Raji (cell line): ENCODE results near the gene PRKAR1B.

Experiments used
- POLR2A ChIP-seq: IDR thresholded peaks from 2 replicates; pipeline ENCODE4 v1.6.1; 2011; ENCODE audit warnings: low read depth, low read length, control low read depth; ENCODE audit not compliant: insufficient read depth

PRKAR1B gene

GRCh38 chr7:573269-573932 is 153.7 kb downstream of the PRKAR1B start:
- no peak for TF ChIP-seq POLR2A

DNA sequence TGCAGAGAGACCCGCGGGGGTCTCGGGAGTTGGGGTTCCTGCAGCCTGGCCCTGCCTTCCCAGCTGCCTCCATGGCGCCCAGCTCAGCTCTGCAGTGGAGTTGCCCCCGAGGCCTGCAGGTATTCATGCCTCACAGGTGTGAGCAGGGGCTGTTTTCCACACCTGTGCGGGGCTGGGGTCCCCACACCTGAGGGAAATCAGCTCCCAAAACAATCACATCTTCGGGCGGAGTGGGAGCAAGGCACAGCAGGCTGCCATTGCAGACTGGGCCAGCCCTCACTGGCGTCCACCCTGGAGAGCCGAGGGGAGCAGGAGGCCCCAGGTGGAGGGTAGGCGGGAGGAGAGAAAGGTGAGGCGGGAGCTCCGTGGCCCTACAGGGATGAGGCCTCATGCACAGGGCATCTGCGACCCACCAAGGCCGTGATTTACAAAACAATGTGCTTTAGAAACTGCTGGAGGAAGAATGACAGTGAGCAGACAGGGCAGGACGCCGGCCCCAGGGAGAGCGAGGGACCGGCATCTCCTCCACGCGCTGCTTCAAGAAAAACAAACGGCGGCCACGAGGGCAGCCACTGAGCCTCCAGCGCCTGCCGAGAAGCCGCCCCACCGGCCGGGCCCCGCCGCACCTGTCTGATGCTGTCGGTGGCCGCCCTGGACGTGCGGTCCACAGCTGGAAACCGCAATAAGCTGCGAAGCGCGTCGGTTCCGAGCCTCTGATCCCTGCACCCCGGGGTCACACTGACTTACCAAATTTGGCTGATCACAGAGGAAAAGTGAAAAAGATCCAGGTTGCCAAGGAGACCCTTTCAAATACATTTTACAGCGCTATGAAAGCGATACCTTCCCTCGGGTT is 154.4 kb downstream of the PRKAR1B start:
- no peak for TF ChIP-seq POLR2A

- TF ChIP-seq POLR2A: no peak
Measured at GRCh38 chr7:571718-572415, 155.2 kb downstream of the PRKAR1B start.

GRCh38 chr7:571096-571717 is 155.9 kb downstream of the PRKAR1B start:
- no peak for TF ChIP-seq POLR2A

DNA sequence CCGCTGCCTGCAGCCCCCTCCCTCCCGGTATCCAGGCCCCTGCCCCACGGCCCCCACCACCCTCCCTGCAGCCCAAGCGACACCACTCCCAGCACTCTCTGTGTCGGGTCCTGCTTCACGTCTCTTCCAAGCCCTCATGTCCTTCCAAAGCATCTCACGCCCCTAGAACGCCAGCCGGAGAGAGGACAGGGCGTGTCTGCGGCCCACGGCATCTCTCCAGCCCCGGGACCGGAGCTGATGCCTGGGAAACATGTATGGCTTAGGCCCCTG is 156.3 kb downstream of the PRKAR1B start:
- TF ChIP-seq POLR2A: no peak

GRCh38 chr7:569996-570800 is 156.9 kb downstream of the PRKAR1B start:
- TF ChIP-seq POLR2A: no peak

- no peak for TF ChIP-seq POLR2A
Measured at GRCh38 chr7:569071-569855, 157.8 kb downstream of the PRKAR1B start.

DNA sequence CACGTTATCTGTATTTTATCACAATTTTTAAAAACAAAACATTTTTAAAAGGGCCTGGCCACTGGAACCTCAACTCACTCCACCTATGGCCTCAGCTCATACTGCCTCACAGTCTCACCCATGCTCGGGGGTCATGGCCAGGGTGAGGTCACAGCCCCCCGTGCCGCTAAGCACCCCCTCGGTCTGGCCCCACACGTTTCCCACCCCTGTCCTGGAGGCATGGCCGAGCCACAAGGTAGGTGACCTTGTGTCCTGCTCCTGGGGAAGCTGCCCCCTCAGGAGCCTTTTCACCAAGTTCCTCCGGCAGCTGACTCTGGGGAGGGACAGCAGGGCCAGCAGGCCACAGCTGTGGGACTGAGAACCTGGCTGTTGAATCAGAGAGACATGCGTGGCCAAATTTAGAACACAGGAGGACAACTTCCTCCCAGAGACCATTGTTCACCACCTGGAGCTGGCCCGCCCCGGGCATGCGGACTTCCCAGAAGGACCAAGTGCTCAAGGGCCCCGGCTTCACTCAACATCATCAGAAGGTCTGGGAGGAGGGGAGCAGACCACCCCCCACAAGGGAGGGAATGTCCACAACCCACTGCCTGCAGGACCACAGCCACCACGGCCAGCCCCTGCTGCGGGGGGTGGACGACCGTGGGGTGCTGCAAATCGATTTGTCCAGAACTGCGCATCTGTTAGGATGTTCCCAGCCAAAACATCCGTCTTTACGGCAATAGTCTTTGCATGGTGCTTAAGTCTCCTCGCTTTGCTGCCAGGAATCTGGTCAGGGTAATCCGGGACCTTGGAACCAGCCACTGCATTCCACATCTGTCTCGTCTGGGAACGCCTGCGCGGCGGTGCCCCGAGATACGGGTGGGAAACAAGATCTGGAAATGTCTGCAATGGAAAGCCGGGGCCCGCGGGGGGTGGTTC is 158.8 kb downstream of the PRKAR1B start:
- TF ChIP-seq POLR2A: no peak

GRCh38 chr7:567305-567883 is 159.7 kb downstream of the PRKAR1B start:
- no peak for TF ChIP-seq POLR2A

GRCh38 chr7:566100-566499 is 161.0 kb downstream of the PRKAR1B start:
- TF ChIP-seq POLR2A: no peak

- no peak for TF ChIP-seq POLR2A
Measured at GRCh38 chr7:564176-564865, 162.8 kb downstream of the PRKAR1B start.

DNA sequence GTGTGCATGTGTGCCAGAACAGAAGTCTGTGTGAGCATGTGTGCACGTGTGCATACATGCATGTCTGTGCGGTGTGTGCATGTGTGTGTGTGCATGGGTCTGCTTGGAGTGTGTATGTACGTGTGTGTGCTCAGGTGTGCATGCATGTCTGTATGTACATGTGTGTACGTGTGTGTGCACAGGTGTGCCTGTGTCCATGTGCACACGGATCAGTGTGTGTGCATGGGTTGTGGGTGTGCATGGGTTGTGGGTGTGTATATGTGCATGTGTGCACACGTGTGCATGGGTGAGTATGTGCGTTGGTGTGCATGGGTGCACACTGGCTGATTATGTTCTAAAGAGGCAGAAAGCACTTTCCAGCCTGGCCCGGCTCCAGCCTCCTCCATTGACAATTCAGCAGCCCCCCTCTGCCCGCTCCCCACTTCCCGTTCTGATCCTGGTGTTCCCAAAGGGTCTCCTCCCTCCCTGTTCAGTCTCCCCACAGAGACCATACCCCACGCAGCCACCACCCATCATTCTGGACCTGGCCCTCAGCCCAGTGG is 163.4 kb downstream of the PRKAR1B start:
- TF ChIP-seq POLR2A: no peak
